Measurements from ENCODE around the gene RNU1-2.

Gene RNU1-2

GRCh38 chr1:16922885-16923431 is 27.2 kb downstream of the RNU1-2 start:
- no peak for TF ChIP-seq GABPA (IDR thresholded peaks at IDR 0.05; ENCODE audit: low read depth)
- no peak for TF ChIP-seq REST (IDR thresholded peaks at IDR 0.05; ENCODE audit: insufficient replicate concordance, low read depth)
- no peak for TF ChIP-seq POLR2AphosphoS5 (IDR thresholded peaks at IDR 0.05; ENCODE audit: low read depth)
- TF ChIP-seq SPI1 (IDR thresholded peaks at IDR 0.05; ENCODE audit: borderline replicate concordance, low read depth), result peak; percentile 72; the same call in 1 of the 2 replicates
- TF ChIP-seq, protein P1, sequence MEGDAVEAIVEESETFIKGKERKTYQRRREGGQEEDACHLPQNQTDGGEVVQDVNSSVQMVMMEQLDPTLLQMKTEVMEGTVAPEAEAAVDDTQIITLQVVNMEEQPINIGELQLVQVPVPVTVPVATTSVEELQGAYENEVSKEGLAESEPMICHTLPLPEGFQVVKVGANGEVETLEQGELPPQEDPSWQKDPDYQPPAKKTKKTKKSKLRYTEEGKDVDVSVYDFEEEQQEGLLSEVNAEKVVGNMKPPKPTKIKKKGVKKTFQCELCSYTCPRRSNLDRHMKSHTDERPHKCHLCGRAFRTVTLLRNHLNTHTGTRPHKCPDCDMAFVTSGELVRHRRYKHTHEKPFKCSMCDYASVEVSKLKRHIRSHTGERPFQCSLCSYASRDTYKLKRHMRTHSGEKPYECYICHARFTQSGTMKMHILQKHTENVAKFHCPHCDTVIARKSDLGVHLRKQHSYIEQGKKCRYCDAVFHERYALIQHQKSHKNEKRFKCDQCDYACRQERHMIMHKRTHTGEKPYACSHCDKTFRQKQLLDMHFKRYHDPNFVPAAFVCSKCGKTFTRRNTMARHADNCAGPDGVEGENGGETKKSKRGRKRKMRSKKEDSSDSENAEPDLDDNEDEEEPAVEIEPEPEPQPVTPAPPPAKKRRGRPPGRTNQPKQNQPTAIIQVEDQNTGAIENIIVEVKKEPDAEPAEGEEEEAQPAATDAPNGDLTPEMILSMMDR (IDR thresholded peaks at IDR 0.05; ENCODE audit: insufficient read depth, low read length), result no peak
- H3K27me3 ChIP-seq (ENCODE audit: insufficient read depth, poor library complexity, severe bottlenecking), result peaks cover 8% of the 10 kb centered on the region
- H3K27ac ChIP-seq (replicated peaks), result no peak overlapping the region
- peak in 1 of 2 experiments; percentile 31 for DNase-seq (ENCODE audit: low read depth in 1 of 2, low spot score in 1 of 2)
- no peak overlapping the region for H3K4me3 ChIP-seq (replicated peaks; ENCODE audit: insufficient read depth, low read length)

- no peak for TF ChIP-seq POLR2AphosphoS5 (IDR thresholded peaks at IDR 0.05; ENCODE audit: low read depth)
- Histone ChIP-seq H3K4me3 (replicated peaks; ENCODE audit: insufficient read depth, low read length) (no peak overlapping the region), H3K27me3 (ENCODE audit: insufficient read depth, poor library complexity, severe bottlenecking) (peaks cover 8% of the 10 kb centered on the region), H3K27ac (replicated peaks) (no peak overlapping the region)
- DNase-seq (ENCODE audit: low read depth in 1 of 2, low spot score in 1 of 2), result no peak
Observed at GRCh38 chr1:16924216-16924918, 28.6 kb downstream of the RNU1-2 start.

GRCh38 chr1:16924919-16925477 is 29.2 kb downstream of the RNU1-2 start:
- H3K4me3 ChIP-seq (replicated peaks; ENCODE audit: insufficient read depth, low read length), result no peak overlapping the region
- no peak overlapping the region for H3K27ac ChIP-seq (replicated peaks)
- no peak for TF ChIP-seq POLR2AphosphoS5 (IDR thresholded peaks at IDR 0.05; ENCODE audit: low read depth)
- TF ChIP-seq REST (IDR thresholded peaks at IDR 0.05; ENCODE audit: insufficient replicate concordance, low read depth), result no peak
- no peak for TF ChIP-seq GABPA (IDR thresholded peaks at IDR 0.05; ENCODE audit: low read depth)
- no peak for TF ChIP-seq SPI1 (IDR thresholded peaks at IDR 0.05; ENCODE audit: borderline replicate concordance, low read depth)
- TF ChIP-seq, protein P1 (IDR thresholded peaks at IDR 0.05; ENCODE audit: insufficient read depth, low read length), result no peak
- no peak for DNase-seq (ENCODE audit: low read depth in 1 of 2, low spot score in 1 of 2)
- peaks cover 8% of the 10 kb centered on the region for H3K27me3 ChIP-seq (ENCODE audit: insufficient read depth, poor library complexity, severe bottlenecking)

- no peak for TF ChIP-seq GABPA (IDR thresholded peaks at IDR 0.05; ENCODE audit: low read depth)
- no peak for TF ChIP-seq SPI1 (IDR thresholded peaks at IDR 0.05; ENCODE audit: borderline replicate concordance, low read depth)
- TF ChIP-seq, protein P1 (IDR thresholded peaks at IDR 0.05; ENCODE audit: insufficient read depth, low read length), result no peak
- TF ChIP-seq POLR2AphosphoS5 (IDR thresholded peaks at IDR 0.05; ENCODE audit: low read depth), result no peak
- TF ChIP-seq REST (IDR thresholded peaks at IDR 0.05; ENCODE audit: insufficient replicate concordance, low read depth), result no peak
- Histone ChIP-seq H3K27me3 (ENCODE audit: insufficient read depth, poor library complexity, severe bottlenecking) (peaks cover 8% of the 10 kb centered on the region), H3K4me3 (replicated peaks; ENCODE audit: insufficient read depth, low read length) (no peak overlapping the region), H3K27ac (replicated peaks) (no peak overlapping the region)
- DNase-seq (ENCODE audit: low read depth in 1 of 2, low spot score in 1 of 2), result no peak
Observed at GRCh38 chr1:16925635-16926490, 30.1 kb downstream of the RNU1-2 start.
